ENCODE data around the gene NCK2.

The NCK2 gene

GRCh38 chr2:105797298-105797819, 52.6 kb downstream of the NCK2 start:
- H3K4me3 ChIP-seq (ENCODE audit: low read depth, low read length, poor library complexity, severe bottlenecking) = no peak overlapping the region
- no peak overlapping the region for H3K4me2 ChIP-seq (ENCODE audit: low read length)
- H3K9me2 ChIP-seq (ENCODE audit: low read depth, low read length) = no peaks in the 10 kb centered on the region
- H3K9me3 ChIP-seq (ENCODE audit: low read length) = no peaks in the 10 kb centered on the region
- H3F3A ChIP-seq (ENCODE audit: insufficient read depth, low read length) = no peaks in the 10 kb centered on the region
- TF ChIP-seq EZH2 (IDR thresholded peaks at IDR 0.05; ENCODE audit: borderline replicate concordance, low read length) = no peak
- no peak for TF ChIP-seq CTCF (IDR thresholded peaks at IDR 0.05; ENCODE audit: low read length)
- H3K9ac ChIP-seq (ENCODE audit: low read length) = no peak overlapping the region
- no peaks in the 10 kb centered on the region; the same call in 1 of the 2 replicates for H3K27me3 ChIP-seq (ENCODE audit: insufficient read depth, low read length)
- no peaks in the 10 kb centered on the region for H4K20me1 ChIP-seq (ENCODE audit: insufficient read depth, low read length)
- H2AFZ ChIP-seq (ENCODE audit: low read length) = no peak overlapping the region
- no peak overlapping the region for H3K27ac ChIP-seq (ENCODE audit: low read depth, low read length, poor library complexity, severe bottlenecking)
- peaks cover 6% of the 10 kb centered on the region for H3K4me1 ChIP-seq (ENCODE audit: insufficient read depth, low read length, severe bottlenecking)
- H3K79me2 ChIP-seq (ENCODE audit: insufficient read depth, low read length) = no peaks in the 10 kb centered on the region
- no peaks in the 10 kb centered on the region for H3K36me3 ChIP-seq (ENCODE audit: insufficient read depth, low read length)

GRCh38 chr2:105798595-105798994, 53.9 kb downstream of the NCK2 start:
- TF ChIP-seq CTCF (IDR thresholded peaks at IDR 0.05; ENCODE audit: low read length) (no peak), EZH2 (IDR thresholded peaks at IDR 0.05; ENCODE audit: borderline replicate concordance, low read length) (no peak)
- Histone ChIP-seq H3K27me3 (ENCODE audit: insufficient read depth, low read length) (no peaks in the 10 kb centered on the region; the same call in 1 of the 2 replicates), H3K4me1 (ENCODE audit: insufficient read depth, low read length, severe bottlenecking) (peaks cover 6% of the 10 kb centered on the region), H3K4me3 (ENCODE audit: low read depth, low read length, poor library complexity, severe bottlenecking) (no peak overlapping the region), H3K9me2 (ENCODE audit: low read depth, low read length) (no peaks in the 10 kb centered on the region), H2AFZ (ENCODE audit: low read length) (no peak overlapping the region), H3K27ac (ENCODE audit: low read depth, low read length, poor library complexity, severe bottlenecking) (no peak overlapping the region), H3K4me2 (ENCODE audit: low read length) (no peak overlapping the region), H3K9me3 (ENCODE audit: low read length) (no peaks in the 10 kb centered on the region), H4K20me1 (ENCODE audit: insufficient read depth, low read length) (no peaks in the 10 kb centered on the region), H3K79me2 (ENCODE audit: insufficient read depth, low read length) (no peaks in the 10 kb centered on the region), H3F3A (ENCODE audit: insufficient read depth, low read length) (no peaks in the 10 kb centered on the region), H3K9ac (ENCODE audit: low read length) (no peak overlapping the region), H3K36me3 (ENCODE audit: insufficient read depth, low read length) (no peaks in the 10 kb centered on the region)

- Histone ChIP-seq H3K4me2 (ENCODE audit: low read length) (no peak overlapping the region), H2AFZ (ENCODE audit: low read length) (no peak overlapping the region), H3K9me2 (ENCODE audit: low read depth, low read length) (no peaks in the 10 kb centered on the region), H3K4me3 (ENCODE audit: low read depth, low read length, poor library complexity, severe bottlenecking) (no peak overlapping the region), H4K20me1 (ENCODE audit: insufficient read depth, low read length) (no peaks in the 10 kb centered on the region), H3K79me2 (ENCODE audit: insufficient read depth, low read length) (no peaks in the 10 kb centered on the region), H3K9ac (ENCODE audit: low read length) (no peak overlapping the region), H3K27me3 (ENCODE audit: insufficient read depth, low read length) (no peaks in the 10 kb centered on the region), H3K36me3 (ENCODE audit: insufficient read depth, low read length) (no peaks in the 10 kb centered on the region), H3F3A (ENCODE audit: insufficient read depth, low read length) (no peaks in the 10 kb centered on the region), H3K9me3 (ENCODE audit: low read length) (no peaks in the 10 kb centered on the region), H3K27ac (ENCODE audit: low read depth, low read length, poor library complexity, severe bottlenecking) (no peak overlapping the region), H3K4me1 (ENCODE audit: insufficient read depth, low read length, severe bottlenecking) (peaks cover 6% of the 10 kb centered on the region)
- TF ChIP-seq CTCF (IDR thresholded peaks at IDR 0.05; ENCODE audit: low read length) = no peak
- no peak for TF ChIP-seq EZH2 (IDR thresholded peaks at IDR 0.05; ENCODE audit: borderline replicate concordance, low read length)
Observed at GRCh38 chr2:105800036-105800713, 55.5 kb downstream of the NCK2 start.
